ENCODE results near the gene BIRC7. TPM values are rescaled to one million over a fixed set of nuclear protein-coding genes. Genes with fewer than 3 reads are reported as not detected.

The BIRC7 gene
- total RNA-seq, 1 experiment from 2014 or later: 0.17 TPM

GRCh38 chr20:63257629-63258028 is 21.9 kb downstream of the BIRC7 start (continued):
- TF ChIP-seq, protein P1, sequence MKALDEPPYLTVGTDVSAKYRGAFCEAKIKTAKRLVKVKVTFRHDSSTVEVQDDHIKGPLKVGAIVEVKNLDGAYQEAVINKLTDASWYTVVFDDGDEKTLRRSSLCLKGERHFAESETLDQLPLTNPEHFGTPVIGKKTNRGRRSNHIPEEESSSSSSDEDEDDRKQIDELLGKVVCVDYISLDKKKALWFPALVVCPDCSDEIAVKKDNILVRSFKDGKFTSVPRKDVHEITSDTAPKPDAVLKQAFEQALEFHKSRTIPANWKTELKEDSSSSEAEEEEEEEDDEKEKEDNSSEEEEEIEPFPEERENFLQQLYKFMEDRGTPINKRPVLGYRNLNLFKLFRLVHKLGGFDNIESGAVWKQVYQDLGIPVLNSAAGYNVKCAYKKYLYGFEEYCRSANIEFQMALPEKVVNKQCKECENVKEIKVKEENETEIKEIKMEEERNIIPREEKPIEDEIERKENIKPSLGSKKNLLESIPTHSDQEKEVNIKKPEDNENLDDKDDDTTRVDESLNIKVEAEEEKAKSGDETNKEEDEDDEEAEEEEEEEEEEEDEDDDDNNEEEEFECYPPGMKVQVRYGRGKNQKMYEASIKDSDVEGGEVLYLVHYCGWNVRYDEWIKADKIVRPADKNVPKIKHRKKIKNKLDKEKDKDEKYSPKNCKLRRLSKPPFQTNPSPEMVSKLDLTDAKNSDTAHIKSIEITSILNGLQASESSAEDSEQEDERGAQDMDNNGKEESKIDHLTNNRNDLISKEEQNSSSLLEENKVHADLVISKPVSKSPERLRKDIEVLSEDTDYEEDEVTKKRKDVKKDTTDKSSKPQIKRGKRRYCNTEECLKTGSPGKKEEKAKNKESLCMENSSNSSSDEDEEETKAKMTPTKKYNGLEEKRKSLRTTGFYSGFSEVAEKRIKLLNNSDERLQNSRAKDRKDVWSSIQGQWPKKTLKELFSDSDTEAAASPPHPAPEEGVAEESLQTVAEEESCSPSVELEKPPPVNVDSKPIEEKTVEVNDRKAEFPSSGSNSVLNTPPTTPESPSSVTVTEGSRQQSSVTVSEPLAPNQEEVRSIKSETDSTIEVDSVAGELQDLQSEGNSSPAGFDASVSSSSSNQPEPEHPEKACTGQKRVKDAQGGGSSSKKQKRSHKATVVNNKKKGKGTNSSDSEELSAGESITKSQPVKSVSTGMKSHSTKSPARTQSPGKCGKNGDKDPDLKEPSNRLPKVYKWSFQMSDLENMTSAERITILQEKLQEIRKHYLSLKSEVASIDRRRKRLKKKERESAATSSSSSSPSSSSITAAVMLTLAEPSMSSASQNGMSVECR (CRISPR knock-in tag; IDR thresholded peaks at IDR 0.05; ENCODE audit: borderline replicate concordance): no peak
- TF ChIP-seq NR1H2 (CRISPR knock-in tag; IDR thresholded peaks at IDR 0.05): no peak
- TF ChIP-seq, protein P2, sequence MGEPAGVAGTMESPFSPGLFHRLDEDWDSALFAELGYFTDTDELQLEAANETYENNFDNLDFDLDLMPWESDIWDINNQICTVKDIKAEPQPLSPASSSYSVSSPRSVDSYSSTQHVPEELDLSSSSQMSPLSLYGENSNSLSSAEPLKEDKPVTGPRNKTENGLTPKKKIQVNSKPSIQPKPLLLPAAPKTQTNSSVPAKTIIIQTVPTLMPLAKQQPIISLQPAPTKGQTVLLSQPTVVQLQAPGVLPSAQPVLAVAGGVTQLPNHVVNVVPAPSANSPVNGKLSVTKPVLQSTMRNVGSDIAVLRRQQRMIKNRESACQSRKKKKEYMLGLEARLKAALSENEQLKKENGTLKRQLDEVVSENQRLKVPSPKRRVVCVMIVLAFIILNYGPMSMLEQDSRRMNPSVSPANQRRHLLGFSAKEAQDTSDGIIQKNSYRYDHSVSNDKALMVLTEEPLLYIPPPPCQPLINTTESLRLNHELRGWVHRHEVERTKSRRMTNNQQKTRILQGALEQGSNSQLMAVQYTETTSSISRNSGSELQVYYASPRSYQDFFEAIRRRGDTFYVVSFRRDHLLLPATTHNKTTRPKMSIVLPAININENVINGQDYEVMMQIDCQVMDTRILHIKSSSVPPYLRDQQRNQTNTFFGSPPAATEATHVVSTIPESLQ (CRISPR knock-in tag; IDR thresholded peaks at IDR 0.05): no peak
- TF ChIP-seq, protein P3, sequence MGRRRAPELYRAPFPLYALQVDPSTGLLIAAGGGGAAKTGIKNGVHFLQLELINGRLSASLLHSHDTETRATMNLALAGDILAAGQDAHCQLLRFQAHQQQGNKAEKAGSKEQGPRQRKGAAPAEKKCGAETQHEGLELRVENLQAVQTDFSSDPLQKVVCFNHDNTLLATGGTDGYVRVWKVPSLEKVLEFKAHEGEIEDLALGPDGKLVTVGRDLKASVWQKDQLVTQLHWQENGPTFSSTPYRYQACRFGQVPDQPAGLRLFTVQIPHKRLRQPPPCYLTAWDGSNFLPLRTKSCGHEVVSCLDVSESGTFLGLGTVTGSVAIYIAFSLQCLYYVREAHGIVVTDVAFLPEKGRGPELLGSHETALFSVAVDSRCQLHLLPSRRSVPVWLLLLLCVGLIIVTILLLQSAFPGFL (CRISPR knock-in tag; IDR thresholded peaks at IDR 0.05; ENCODE audit: borderline replicate concordance): no peak
- TF ChIP-seq FOXK1 (CRISPR knock-in tag; IDR thresholded peaks at IDR 0.05): no peak
- TF ChIP-seq, protein P4, sequence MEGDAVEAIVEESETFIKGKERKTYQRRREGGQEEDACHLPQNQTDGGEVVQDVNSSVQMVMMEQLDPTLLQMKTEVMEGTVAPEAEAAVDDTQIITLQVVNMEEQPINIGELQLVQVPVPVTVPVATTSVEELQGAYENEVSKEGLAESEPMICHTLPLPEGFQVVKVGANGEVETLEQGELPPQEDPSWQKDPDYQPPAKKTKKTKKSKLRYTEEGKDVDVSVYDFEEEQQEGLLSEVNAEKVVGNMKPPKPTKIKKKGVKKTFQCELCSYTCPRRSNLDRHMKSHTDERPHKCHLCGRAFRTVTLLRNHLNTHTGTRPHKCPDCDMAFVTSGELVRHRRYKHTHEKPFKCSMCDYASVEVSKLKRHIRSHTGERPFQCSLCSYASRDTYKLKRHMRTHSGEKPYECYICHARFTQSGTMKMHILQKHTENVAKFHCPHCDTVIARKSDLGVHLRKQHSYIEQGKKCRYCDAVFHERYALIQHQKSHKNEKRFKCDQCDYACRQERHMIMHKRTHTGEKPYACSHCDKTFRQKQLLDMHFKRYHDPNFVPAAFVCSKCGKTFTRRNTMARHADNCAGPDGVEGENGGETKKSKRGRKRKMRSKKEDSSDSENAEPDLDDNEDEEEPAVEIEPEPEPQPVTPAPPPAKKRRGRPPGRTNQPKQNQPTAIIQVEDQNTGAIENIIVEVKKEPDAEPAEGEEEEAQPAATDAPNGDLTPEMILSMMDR (IDR thresholded peaks at IDR 0.05): no peak
- TF ChIP-seq ZNF138 (CRISPR knock-in tag; conservative IDR thresholded peaks at IDR 0.05): no peak
- no peak for TF ChIP-seq E2F4 (CRISPR knock-in tag; IDR thresholded peaks at IDR 0.05; ENCODE audit: borderline replicate concordance, low read depth)

DNA sequence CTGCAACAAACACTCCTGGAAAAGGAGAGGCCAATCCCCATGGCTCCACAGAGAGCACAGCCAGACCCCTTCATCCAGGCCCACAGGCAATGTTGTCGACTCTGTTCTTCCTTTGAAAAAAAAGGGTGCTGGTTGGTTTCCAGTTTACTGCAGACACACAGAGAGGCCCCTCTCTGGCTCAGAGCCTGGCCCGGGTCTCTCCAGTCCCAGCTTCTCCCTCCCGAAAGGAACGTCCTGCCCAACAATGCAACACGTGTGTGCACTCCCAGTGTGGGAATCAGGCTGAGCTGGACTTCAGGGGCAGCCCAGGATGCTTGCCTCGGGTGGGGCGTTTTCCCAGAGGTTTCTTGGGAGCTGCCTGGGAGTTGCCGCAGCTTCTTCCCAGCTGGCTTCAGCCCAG is 23.1 kb downstream of the BIRC7 start:
- CTCF ChIA-PET: interaction anchor here (1.3 to 2.6 kb wide), 4 partner anchors 22 to 123 kb away, joined by 3 to 14 read pairs (median 5); no protein-coding TSS in a partner anchor
- POLR2A ChIA-PET: no interaction called here
- H3K27ac Mint-ChIP-seq: no peak overlapping the region
- H3K4me3 Mint-ChIP-seq: no peak overlapping the region
- H3K4me1 Mint-ChIP-seq: peaks cover 23% of the 10 kb centered on the region
- ATAC-seq: no peak
- no peaks in the 10 kb centered on the region for H3K36me3 Mint-ChIP-seq
- DNase-seq (ENCODE audit: low spot score): no peak
- no peaks in the 10 kb centered on the region for H3K9me3 Mint-ChIP-seq
- peaks cover 26% of the 10 kb centered on the region for H3K27me3 Mint-ChIP-seq (ENCODE audit: low read depth)
- TF ChIP-seq, protein P3 (CRISPR knock-in tag; IDR thresholded peaks at IDR 0.05; ENCODE audit: borderline replicate concordance): no peak
- no peak for TF ChIP-seq NR2C2 (CRISPR knock-in tag; IDR thresholded peaks at IDR 0.05)
- no peak for TF ChIP-seq FOXP1 (CRISPR knock-in tag; IDR thresholded peaks at IDR 0.05; ENCODE audit: borderline replicate concordance)
- TF ChIP-seq, protein P1 (CRISPR knock-in tag; IDR thresholded peaks at IDR 0.05; ENCODE audit: borderline replicate concordance): no peak
- no peak for TF ChIP-seq SP1 (CRISPR knock-in tag; conservative IDR thresholded peaks at IDR 0.05)
- no peak for TF ChIP-seq ZNF219 (CRISPR knock-in tag; IDR thresholded peaks at IDR 0.05; ENCODE audit: borderline replicate concordance)
- TF ChIP-seq ZNF317 (CRISPR knock-in tag; IDR thresholded peaks at IDR 0.05; ENCODE audit: borderline replicate concordance, low read depth): no peak
- TF ChIP-seq E2F4 (CRISPR knock-in tag; IDR thresholded peaks at IDR 0.05; ENCODE audit: borderline replicate concordance, low read depth): no peak
- no peak for TF ChIP-seq ZNF425 (CRISPR knock-in tag; conservative IDR thresholded peaks at IDR 0.05)

Data from WTC11 (cell line).